HepG2 (cell line): ENCODE measurements around the gene PRKCB. TPM values are rescaled to one million over a fixed set of nuclear protein-coding genes. Genes with fewer than 3 reads are reported as not detected.
A peak's percentile ranks its signal among the peaks of the same experiment; 100 is the strongest.

ENCODE experiments used
- ATAC-seq: fragments of 200-7000 bp; cut with Tn5 transposase; 3 replicates; pipeline ENCODE4 v1.9.1; 2020; ENCODE audit warnings: mild to moderate bottlenecking, moderate library complexity
- BruUV-seq: library from RNA; stranded (reverse); fragments of 400-500 nt; replicated peaks from 2 replicates; lab custom pipeline; 2021; lab: Mats Ljungman, UMichigan
- CTCF ChIA-PET: fragments of 300-600 bp; formaldehyde crosslinking; extraction: SDS; loops from one replicate; lab custom pipeline; 2021; ENCODE audit warnings: low total read pairs, inconsistent platforms, low intra/inter-chr PET ratio; lab: Yijun Ruan, JAX
- POLR2A ChIA-PET: fragments of 350-600 bp; sonication (Branson Sonifier 250); formaldehyde crosslinking; loops from one replicate; lab custom pipeline; 2020; ENCODE audit warnings: antibody characterized with exemption, inconsistent platforms; lab: Yijun Ruan, JAX
- DNase-seq: peaks from one replicate; pipeline ENCODE4 v3.0.0-alpha.2; 2015; ENCODE audit warnings: low spot score
- FAIRE-seq: peaks from 3 replicates; lab custom pipeline; 2011; peaks lifted over from hg19 to GRCh38; lab: Jason Lieb, UNC
- H2AFZ ChIP-seq: one replicate; pipeline ENCODE4 v1.6.1; 2011; ENCODE audit warnings: low read length, inconsistent platforms
- H3K27ac ChIP-seq: fragments of 300-600 bp; 3 replicates; pipeline ENCODE4 v1.8.0; 2011; ENCODE audit warnings: mixed run types, mild to moderate bottlenecking, mixed read lengths, low read length, inconsistent platforms; ENCODE audit not compliant: insufficient read depth; ENCODE audit errors: extremely low read length
- H3K27me3 ChIP-seq, 2 experiments: fragments of 200-600 bp in 1 of 2; 2 replicates in 1 of 2; 3 replicates in 1 of 2; pipeline versions ENCODE4 v1.6.0 to v1.8.0; 2011; ENCODE audit warnings: low read length in 2 of 2, mild to moderate bottlenecking in 2 of 2, moderate library complexity in 2 of 2, inconsistent platforms in 1 of 2; ENCODE audit not compliant: insufficient read depth in 2 of 2, control insufficient read depth in 1 of 2
- H3K36me3 ChIP-seq, 2 experiments: fragments of 200-600 bp in 1 of 2; replicated peaks in 1 of 2; 2 replicates in 1 of 2; 3 replicates in 1 of 2; pipeline versions ENCODE4 v1.5.1 to v1.8.0; 2011; ENCODE audit warnings: low read length in 2 of 2, inconsistent platforms in 1 of 2; ENCODE audit not compliant: insufficient read depth in 2 of 2, control insufficient read depth in 1 of 2
- H3K4me1 ChIP-seq: 2 replicates; pipeline ENCODE4 v1.5.1; 2012; ENCODE audit warnings: low read length, inconsistent platforms; ENCODE audit not compliant: insufficient read depth
- H3K4me2 ChIP-seq: 2 replicates; pipeline ENCODE4 v1.6.0; 2011; ENCODE audit warnings: low read depth, low read length, inconsistent platforms
- H3K4me3 ChIP-seq, 3 experiments: fragments of 200-600 bp in 1 of 3; sonication (generic), shearing (Covaris generic) in 1 of 3; replicated peaks in 1 of 3; 2 replicates each; pipeline ENCODE4 v1.5.1; 2011 to 2016; ENCODE audit warnings: low read length in 3 of 3, inconsistent platforms in 2 of 3, low read depth in 2 of 3, mild to moderate bottlenecking in 2 of 3, control low read depth in 1 of 3, mixed read lengths in 1 of 3; ENCODE audit not compliant: insufficient read depth in 1 of 3
- H3K79me2 ChIP-seq: one replicate; pipeline ENCODE4 v1.6.1; 2011; ENCODE audit warnings: low read length, inconsistent platforms; ENCODE audit not compliant: insufficient read depth
- H3K9ac ChIP-seq: 2 replicates; pipeline ENCODE4 v1.6.0; 2011; ENCODE audit warnings: mild to moderate bottlenecking, low read depth, low read length, inconsistent platforms; ENCODE audit not compliant: insufficient read depth
- H3K9me3 ChIP-seq: 2 replicates; pipeline ENCODE4 v1.5.1; 2012; ENCODE audit warnings: mild to moderate bottlenecking, low read length
- H4K20me1 ChIP-seq: 2 replicates; pipeline ENCODE4 v1.6.0; 2011; ENCODE audit warnings: inconsistent platforms, mild to moderate bottlenecking, low read length, moderate library complexity; ENCODE audit not compliant: insufficient read depth
- ATF1 ChIP-seq: IDR thresholded peaks from 2 replicates; pipeline ENCODE4 v1.6.1; 2016; ENCODE audit warnings: mild to moderate bottlenecking, control low read depth
- CBX1 ChIP-seq: IDR thresholded peaks from one replicate; pipeline ENCODE4 v1.6.1; 2016; ENCODE audit warnings: antibody characterized with exemption, low read depth
- CREB1 ChIP-seq, 2 experiments: fragments of 450-650 bp in 1 of 2; IDR thresholded peaks; 2 replicates each; pipeline ENCODE4 v1.6.1; 2016 to 2017; ENCODE audit warnings: control low read depth in 1 of 2, mild to moderate bottlenecking in 1 of 2, missing compliant biosample characterization in 1 of 2, missing genetic modification characterization in 1 of 2
- HMG20A ChIP-seq: IDR thresholded peaks from 2 replicates; pipeline ENCODE4 v1.6.1; 2016; ENCODE audit warnings: borderline replicate concordance
- HNRNPUL1 ChIP-seq: fragments of 200-400 bp; formaldehyde crosslinking; IDR thresholded peaks from 2 replicates; pipeline ENCODE4 v1.6.1; 2017; ENCODE audit warnings: low read depth, mild to moderate bottlenecking, low read length, moderate library complexity
- KDM6A ChIP-seq: IDR thresholded peaks from 2 replicates; pipeline ENCODE4 v1.6.1; 2016; ENCODE audit warnings: low read depth
- MAFF ChIP-seq: IDR thresholded peaks from 2 replicates; pipeline ENCODE4 v1.6.1; 2011; ENCODE audit warnings: low read depth, low read length, improper control_type of control experiment
- MIER2 ChIP-seq: IDR thresholded peaks from 2 replicates; pipeline ENCODE4 v1.6.1; 2016; ENCODE audit warnings: missing biosample characterization, missing genetic modification reagents
- NR2F6 ChIP-seq, 2 experiments: IDR thresholded peaks; 2 replicates each; pipeline ENCODE4 v1.6.1; 2016; ENCODE audit warnings: antibody characterized with exemption in 1 of 2, mild to moderate bottlenecking in 1 of 2
- PCBP1 ChIP-seq: fragments of 200-400 bp; formaldehyde crosslinking; IDR thresholded peaks from 2 replicates; pipeline ENCODE4 v1.6.1; 2017; ENCODE audit warnings: mild to moderate bottlenecking, low read depth, low read length, borderline replicate concordance
- TEAD3 ChIP-seq: optimal IDR thresholded peaks from 2 replicates; pipeline ENCODE3; 2016; ENCODE audit warnings: borderline replicate concordance
- TFAP4 ChIP-seq: sonication (generic); IDR thresholded peaks from 2 replicates; pipeline ENCODE4 v1.6.1; 2016; ENCODE audit warnings: low read depth, borderline replicate concordance
- ZBTB33 ChIP-seq: sonication (generic); formaldehyde crosslinking; IDR thresholded peaks from 2 replicates; pipeline ENCODE4 v1.4.0; 2020; ENCODE audit warnings: missing genetic modification reagents
- ZNF510 ChIP-seq: sonication (generic); formaldehyde crosslinking; IDR thresholded peaks from 2 replicates; pipeline ENCODE4 v1.4.0; 2020; ENCODE audit warnings: low read depth, mild to moderate bottlenecking, missing genetic modification reagents
- ZSCAN29 ChIP-seq: sonication (generic); formaldehyde crosslinking; conservative IDR thresholded peaks from 2 replicates; pipeline ENCODE4 v1.4.0; 2020; ENCODE audit warnings: mild to moderate bottlenecking, missing genetic modification reagents
- WGBS: methylation state at CpG from one replicate; pipeline ENCODE4 v1.1.6; 2017; ENCODE audit warnings: low lambda C conversion rate; 5-methylcytosine and 5-hydroxymethylcytosine counted together
- in situ Hi-C: cut with HindIII; loops from 2 replicates; pipeline ENCODE4 v1.10.0; 2017; ENCODE audit warnings: low pct_unique_long_range_greater_than_20kb; ENCODE audit not compliant: extremely low pct_ligation_motif_present
- intact Hi-C: fragments of 100-400 bp; cut with micrococcal nuclease; formaldehyde crosslinking; loops from one replicate; pipeline ENCODE4 v1.10.0; 2022; ENCODE audit not compliant: unreplicated experiment
- polyA plus RNA-seq, 8 experiments: library from polyadenylated mRNA; depleted of rRNA in 3 of 8; stranded (reverse) in 7 of 8; unstranded in 1 of 8; fragments of >200 nt; fragmentation: Illumina TruSeq in 4 of 8; extraction: Trizol in 4 of 8; gene quantifications; 2 replicates each; pipeline versions ENCODE4 v1.2.1 to v1.2.3, GENCODE V29; 2011 to 2016; ENCODE audit warnings: low read depth in 4 of 8, missing spikeins in 1 of 8, mixed read lengths in 1 of 8; ENCODE audit not compliant: insufficient read depth in 1 of 8
- total RNA-seq, 5 experiments: library from RNA; depleted of rRNA; stranded (reverse); fragments of >200 nt; fragmentation: Illumina TruSeq; extraction: Trizol; gene quantifications; 2 replicates each; pipeline ENCODE4 v1.2.3, GENCODE V29; 2016; ENCODE audit warnings: low read depth in 1 of 5

The PRKCB gene
- total and polyA plus RNA-seq, 2 of the 13 experiments (the other 11 are each of a cell fraction or from before 2014, with no cell fraction given), result 0.01 TPM; not detected in 1

GRCh38 chr16:23969468-23970297 lies 133.9 kb downstream of the PRKCB start:
- Histone ChIP-seq H3K79me2 (no peaks in the 10 kb centered on the region), H3K9ac (no peak overlapping the region), H3K36me3 (no peaks in the 10 kb centered on the region), H3K9me3 (no peaks in the 10 kb centered on the region), H2AFZ (no peak overlapping the region), H3K4me3 (no peak overlapping the region), H4K20me1 (no peaks in the 10 kb centered on the region), H3K27me3 (peaks cover 0 to 14% of the 10 kb centered on the region in 2 experiments; a peak in 2 of 5 replicates), H3K4me1 (peaks cover 6% of the 10 kb centered on the region; the same call in 1 of the 2 replicates), H3K4me2 (no peak overlapping the region), H3K27ac (no peak overlapping the region)
- CTCF ChIA-PET, result no interaction called here
- FAIRE-seq (no peak), DNase-seq (no peak), ATAC-seq (no peak)
- 4% methylated on average over 6 of the region's 6 CpGs for WGBS
- POLR2A ChIA-PET, result no interaction called here
- no TSS peak for BruUV-seq
- intact Hi-C loops, result no loop called here
- peak; percentile 90 for TF ChIP-seq CREB1 (IDR thresholded peaks at IDR 0.05)
- TF ChIP-seq CREB1 (CRISPR knock-in tag; IDR thresholded peaks at IDR 0.05), result no peak
- TF ChIP-seq ZSCAN29 (CRISPR knock-in tag), result no peak
- in situ Hi-C loops, result no loop called here

GRCh38 chr16:23974223-23974622 lies 138.4 kb downstream of the PRKCB start:
- intact Hi-C loops (no loop called here), in situ Hi-C loops (no loop called here)
- no TSS peak for BruUV-seq
- FAIRE-seq (no peak), DNase-seq (no peak), ATAC-seq (peak; percentile 30; the same call in 1 of the 3 replicates)
- Histone ChIP-seq H3K27me3 (peaks cover 0 to 11% of the 10 kb centered on the region in 2 experiments; a peak in 2 of 5 replicates), H4K20me1 (no peaks in the 10 kb centered on the region), H3K4me1 (no peaks in the 10 kb centered on the region), H3K36me3 (no peaks in the 10 kb centered on the region), H3K27ac (no peak overlapping the region), H3K4me3 (no peak overlapping the region), H3K9me3 (no peaks in the 10 kb centered on the region), H3K4me2 (no peak overlapping the region), H2AFZ (no peak overlapping the region), H3K9ac (no peak overlapping the region), H3K79me2 (no peaks in the 10 kb centered on the region)
- 36% methylated on average over 4 of the region's 4 CpGs for WGBS
- POLR2A ChIA-PET, result no interaction called here
- CTCF ChIA-PET, result no interaction called here
- TF ChIP-seq KDM6A (no peak), ATF1 (CRISPR knock-in tag) (no peak), HMG20A (CRISPR knock-in tag) (no peak), NR2F6 (IDR thresholded peaks at IDR 0.05) (no peak), NR2F6 (CRISPR knock-in tag; IDR thresholded peaks at IDR 0.05) (no peak), TFAP4 (no peak), MIER2 (CRISPR knock-in tag) (peak; percentile 94), MAFF (no peak), PCBP1 (no peak), TEAD3 (CRISPR knock-in tag) (no peak), HNRNPUL1 (no peak), CBX1 (no peak), ZBTB33 (no peak), ZNF510 (CRISPR knock-in tag) (no peak)
